ENCODE results near the gene IL1RN. TPM values are rescaled to one million over a fixed set of nuclear protein-coding genes. Genes with fewer than 3 reads are reported as not detected.

IL1RN gene
- total RNA-seq, 1 experiment from 2014 or later = not detected

DNA sequence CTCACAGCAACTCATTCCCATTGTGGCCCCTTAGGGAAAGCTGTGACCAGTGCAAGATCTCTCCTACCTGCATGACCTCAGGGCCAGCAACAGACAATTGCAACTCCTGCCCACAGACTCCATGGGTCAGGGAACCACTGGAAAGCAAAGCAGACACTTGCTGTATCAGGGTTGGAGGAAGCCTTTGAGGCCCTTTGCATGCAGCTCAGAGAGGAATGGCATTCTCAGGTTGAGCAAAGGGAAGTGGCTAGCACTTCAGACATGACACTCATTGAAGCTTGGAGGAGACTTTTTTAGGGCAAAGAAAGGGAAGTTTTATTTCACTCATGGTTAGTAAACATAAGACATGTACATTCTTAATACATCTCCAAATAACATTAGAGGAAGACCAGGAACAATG is 37.5 kb upstream of the IL1RN start:
- POLR2A ChIA-PET = no interaction called here
- in situ Hi-C loops (cut with HindIII; ENCODE audit: low pct_unique_long_range_greater_than_20kb, low sequenced_read_pairs) = no loop called here
- TF ChIP-seq, protein P1, sequence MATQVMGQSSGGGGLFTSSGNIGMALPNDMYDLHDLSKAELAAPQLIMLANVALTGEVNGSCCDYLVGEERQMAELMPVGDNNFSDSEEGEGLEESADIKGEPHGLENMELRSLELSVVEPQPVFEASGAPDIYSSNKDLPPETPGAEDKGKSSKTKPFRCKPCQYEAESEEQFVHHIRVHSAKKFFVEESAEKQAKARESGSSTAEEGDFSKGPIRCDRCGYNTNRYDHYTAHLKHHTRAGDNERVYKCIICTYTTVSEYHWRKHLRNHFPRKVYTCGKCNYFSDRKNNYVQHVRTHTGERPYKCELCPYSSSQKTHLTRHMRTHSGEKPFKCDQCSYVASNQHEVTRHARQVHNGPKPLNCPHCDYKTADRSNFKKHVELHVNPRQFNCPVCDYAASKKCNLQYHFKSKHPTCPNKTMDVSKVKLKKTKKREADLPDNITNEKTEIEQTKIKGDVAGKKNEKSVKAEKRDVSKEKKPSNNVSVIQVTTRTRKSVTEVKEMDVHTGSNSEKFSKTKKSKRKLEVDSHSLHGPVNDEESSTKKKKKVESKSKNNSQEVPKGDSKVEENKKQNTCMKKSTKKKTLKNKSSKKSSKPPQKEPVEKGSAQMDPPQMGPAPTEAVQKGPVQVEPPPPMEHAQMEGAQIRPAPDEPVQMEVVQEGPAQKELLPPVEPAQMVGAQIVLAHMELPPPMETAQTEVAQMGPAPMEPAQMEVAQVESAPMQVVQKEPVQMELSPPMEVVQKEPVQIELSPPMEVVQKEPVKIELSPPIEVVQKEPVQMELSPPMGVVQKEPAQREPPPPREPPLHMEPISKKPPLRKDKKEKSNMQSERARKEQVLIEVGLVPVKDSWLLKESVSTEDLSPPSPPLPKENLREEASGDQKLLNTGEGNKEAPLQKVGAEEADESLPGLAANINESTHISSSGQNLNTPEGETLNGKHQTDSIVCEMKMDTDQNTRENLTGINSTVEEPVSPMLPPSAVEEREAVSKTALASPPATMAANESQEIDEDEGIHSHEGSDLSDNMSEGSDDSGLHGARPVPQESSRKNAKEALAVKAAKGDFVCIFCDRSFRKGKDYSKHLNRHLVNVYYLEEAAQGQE (IDR thresholded peaks at IDR 0.05; ENCODE audit: insufficient read depth in 1 of 2, low read depth in 2 of 2, low read length in 1 of 2) = no peak
- TF ChIP-seq, protein P2, sequence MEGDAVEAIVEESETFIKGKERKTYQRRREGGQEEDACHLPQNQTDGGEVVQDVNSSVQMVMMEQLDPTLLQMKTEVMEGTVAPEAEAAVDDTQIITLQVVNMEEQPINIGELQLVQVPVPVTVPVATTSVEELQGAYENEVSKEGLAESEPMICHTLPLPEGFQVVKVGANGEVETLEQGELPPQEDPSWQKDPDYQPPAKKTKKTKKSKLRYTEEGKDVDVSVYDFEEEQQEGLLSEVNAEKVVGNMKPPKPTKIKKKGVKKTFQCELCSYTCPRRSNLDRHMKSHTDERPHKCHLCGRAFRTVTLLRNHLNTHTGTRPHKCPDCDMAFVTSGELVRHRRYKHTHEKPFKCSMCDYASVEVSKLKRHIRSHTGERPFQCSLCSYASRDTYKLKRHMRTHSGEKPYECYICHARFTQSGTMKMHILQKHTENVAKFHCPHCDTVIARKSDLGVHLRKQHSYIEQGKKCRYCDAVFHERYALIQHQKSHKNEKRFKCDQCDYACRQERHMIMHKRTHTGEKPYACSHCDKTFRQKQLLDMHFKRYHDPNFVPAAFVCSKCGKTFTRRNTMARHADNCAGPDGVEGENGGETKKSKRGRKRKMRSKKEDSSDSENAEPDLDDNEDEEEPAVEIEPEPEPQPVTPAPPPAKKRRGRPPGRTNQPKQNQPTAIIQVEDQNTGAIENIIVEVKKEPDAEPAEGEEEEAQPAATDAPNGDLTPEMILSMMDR (IDR thresholded peaks at IDR 0.05) = no peak
- TF ChIP-seq SIN3A (IDR thresholded peaks at IDR 0.05; ENCODE audit: borderline replicate concordance, insufficient read depth, low read depth, low read length) (no peak), POLR2AphosphoS5 (IDR thresholded peaks at IDR 0.05; ENCODE audit: low read depth, low read length) (no peak), TCF7L2 (IDR thresholded peaks at IDR 0.05; ENCODE audit: low read depth, low read length) (no peak)
- H3K9me3 ChIP-seq (ENCODE audit: control insufficient read depth, insufficient read depth, low read depth, low read length) = no peaks in the 10 kb centered on the region
- DNase-seq (ENCODE audit: low read depth, low spot score) = no peak
- intact Hi-C loops (cut with micrococcal nuclease; ENCODE audit: unreplicated experiment) = no loop called here
- CTCF ChIA-PET = no interaction called here
- BruUV-seq (replicated peaks) = no TSS peak
- ATAC-seq = no peak
- no peaks in the 10 kb centered on the region for H3K36me3 ChIP-seq (ENCODE audit: control insufficient read depth, insufficient read depth, low read length)
- H3K27me3 ChIP-seq (ENCODE audit: control insufficient read depth, insufficient read depth, low read length) = peaks cover 26% of the 10 kb centered on the region
- no peaks in the 10 kb centered on the region for H3K4me1 ChIP-seq (ENCODE audit: control insufficient read depth, insufficient read depth, low read length)
- H3K4me3 ChIP-seq (ENCODE audit: low read depth in 2 of 2, low read length in 2 of 2) = no peak overlapping the region
- no peak overlapping the region for H3K27ac ChIP-seq (ENCODE audit: low read length)

DNA sequence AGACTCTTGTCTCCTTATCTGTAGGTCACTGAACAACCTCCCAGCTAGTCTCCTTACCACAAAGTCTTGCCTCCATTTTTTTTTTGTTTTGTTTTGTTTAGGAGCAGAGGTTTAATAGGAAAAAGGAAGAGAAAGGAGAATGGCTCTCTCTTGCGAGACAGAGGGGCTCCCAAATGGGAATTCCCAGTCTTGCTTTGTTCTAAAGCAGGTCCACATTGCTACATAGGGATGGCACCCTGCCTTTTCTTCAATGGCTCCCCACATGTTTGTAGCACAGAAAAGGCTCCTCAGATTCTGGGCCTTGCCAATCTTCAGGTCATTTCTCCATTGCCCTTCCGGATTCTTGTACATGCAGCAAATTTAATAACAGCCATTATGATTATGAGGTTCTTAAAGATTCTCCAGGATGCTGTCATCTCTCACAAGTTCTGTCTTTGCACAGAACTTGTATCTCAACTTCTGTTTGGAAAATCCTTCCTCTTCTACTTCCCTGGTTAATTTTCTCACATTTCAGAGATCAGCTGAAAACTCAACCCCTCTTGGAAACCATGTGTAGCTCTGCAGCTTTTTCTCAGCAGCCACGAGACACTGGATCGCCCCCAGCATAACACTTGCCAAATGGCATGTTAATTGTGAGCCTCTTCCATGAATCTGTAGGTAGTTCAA is 36.0 kb upstream of the IL1RN start:
- no peaks in the 10 kb centered on the region for H3K4me1 ChIP-seq (ENCODE audit: control insufficient read depth, insufficient read depth, low read length)
- DNase-seq (ENCODE audit: low read depth, low spot score) (no peak), ATAC-seq (no peak)
- CTCF ChIA-PET = no interaction called here
- peaks cover 26% of the 10 kb centered on the region for H3K27me3 ChIP-seq (ENCODE audit: control insufficient read depth, insufficient read depth, low read length)
- POLR2A ChIA-PET = no interaction called here
- no peaks in the 10 kb centered on the region for H3K36me3 ChIP-seq (ENCODE audit: control insufficient read depth, insufficient read depth, low read length)
- intact Hi-C loops (cut with micrococcal nuclease; ENCODE audit: unreplicated experiment) (no loop called here), in situ Hi-C loops (cut with HindIII; ENCODE audit: low pct_unique_long_range_greater_than_20kb, low sequenced_read_pairs) (no loop called here)
- no peak overlapping the region for H3K4me3 ChIP-seq (ENCODE audit: low read depth in 2 of 2, low read length in 2 of 2)
- no peaks in the 10 kb centered on the region for H3K9me3 ChIP-seq (ENCODE audit: control insufficient read depth, insufficient read depth, low read depth, low read length)
- no TSS peak for BruUV-seq (replicated peaks)
- TF ChIP-seq SIN3A (IDR thresholded peaks at IDR 0.05; ENCODE audit: borderline replicate concordance, insufficient read depth, low read depth, low read length) (no peak), TCF7L2 (IDR thresholded peaks at IDR 0.05; ENCODE audit: low read depth, low read length) (no peak), POLR2AphosphoS5 (IDR thresholded peaks at IDR 0.05; ENCODE audit: low read depth, low read length) (no peak)
- TF ChIP-seq, protein P1 (IDR thresholded peaks at IDR 0.05; ENCODE audit: insufficient read depth in 1 of 2, low read depth in 2 of 2, low read length in 1 of 2) = no peak
- TF ChIP-seq, protein P2 (IDR thresholded peaks at IDR 0.05) = no peak
- H3K27ac ChIP-seq (ENCODE audit: low read length) = no peak overlapping the region
